GM12872 (cell line): ENCODE results near the gene PDE6G.

Source experiments
- TF ChIP-seq, protein P1 (sequence below): IDR thresholded peaks from 3 replicates; pipeline ENCODE4 v1.5.1; 2011; ENCODE audit warnings: low read depth, mild to moderate bottlenecking, low read length, moderate library complexity; ENCODE audit not compliant: insufficient read depth

The PDE6G gene

DNA sequence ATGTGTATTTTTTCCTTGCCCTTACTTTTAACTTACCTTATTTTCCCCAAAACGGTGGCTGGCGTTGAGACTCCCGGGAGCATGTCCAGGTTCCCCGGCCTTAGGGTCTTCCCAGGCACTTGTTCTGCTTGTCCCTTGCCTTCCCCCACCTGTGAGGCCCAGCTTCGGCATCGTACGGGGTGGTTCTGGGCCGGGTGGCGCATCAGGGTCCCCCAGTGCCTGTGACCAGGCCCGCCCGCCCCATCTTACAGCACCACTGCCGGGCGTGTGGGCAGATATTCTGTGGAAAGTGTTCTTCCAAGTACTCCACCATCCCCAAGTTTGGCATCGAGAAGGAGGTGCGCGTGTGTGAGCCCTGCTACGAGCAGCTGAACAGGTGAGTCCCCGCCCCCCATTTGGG, 34.9 kb upstream of the PDE6G start:
- TF ChIP-seq, protein P1, sequence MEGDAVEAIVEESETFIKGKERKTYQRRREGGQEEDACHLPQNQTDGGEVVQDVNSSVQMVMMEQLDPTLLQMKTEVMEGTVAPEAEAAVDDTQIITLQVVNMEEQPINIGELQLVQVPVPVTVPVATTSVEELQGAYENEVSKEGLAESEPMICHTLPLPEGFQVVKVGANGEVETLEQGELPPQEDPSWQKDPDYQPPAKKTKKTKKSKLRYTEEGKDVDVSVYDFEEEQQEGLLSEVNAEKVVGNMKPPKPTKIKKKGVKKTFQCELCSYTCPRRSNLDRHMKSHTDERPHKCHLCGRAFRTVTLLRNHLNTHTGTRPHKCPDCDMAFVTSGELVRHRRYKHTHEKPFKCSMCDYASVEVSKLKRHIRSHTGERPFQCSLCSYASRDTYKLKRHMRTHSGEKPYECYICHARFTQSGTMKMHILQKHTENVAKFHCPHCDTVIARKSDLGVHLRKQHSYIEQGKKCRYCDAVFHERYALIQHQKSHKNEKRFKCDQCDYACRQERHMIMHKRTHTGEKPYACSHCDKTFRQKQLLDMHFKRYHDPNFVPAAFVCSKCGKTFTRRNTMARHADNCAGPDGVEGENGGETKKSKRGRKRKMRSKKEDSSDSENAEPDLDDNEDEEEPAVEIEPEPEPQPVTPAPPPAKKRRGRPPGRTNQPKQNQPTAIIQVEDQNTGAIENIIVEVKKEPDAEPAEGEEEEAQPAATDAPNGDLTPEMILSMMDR: no peak

DNA sequence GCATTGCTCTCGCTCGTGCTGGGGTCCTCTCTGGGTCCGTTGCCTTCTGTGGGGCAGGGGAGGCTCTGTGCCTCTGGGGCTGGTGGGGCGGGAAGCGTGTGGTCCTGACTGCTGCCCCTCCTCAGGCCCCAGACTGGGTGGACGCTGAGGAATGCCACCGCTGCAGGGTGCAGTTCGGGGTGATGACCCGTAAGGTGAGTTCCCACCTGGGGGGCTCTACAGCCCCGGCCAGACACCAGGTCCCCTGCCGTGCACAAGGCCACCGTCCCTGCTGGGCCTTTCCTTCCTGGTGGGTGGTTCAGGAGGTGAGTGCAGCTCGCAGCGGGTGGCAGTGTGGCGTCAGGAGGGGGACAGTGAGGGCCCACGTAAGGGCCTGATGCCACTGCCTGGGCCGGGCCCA, 34.2 kb upstream of the PDE6G start:
- TF ChIP-seq, protein P1: no peak

DNA sequence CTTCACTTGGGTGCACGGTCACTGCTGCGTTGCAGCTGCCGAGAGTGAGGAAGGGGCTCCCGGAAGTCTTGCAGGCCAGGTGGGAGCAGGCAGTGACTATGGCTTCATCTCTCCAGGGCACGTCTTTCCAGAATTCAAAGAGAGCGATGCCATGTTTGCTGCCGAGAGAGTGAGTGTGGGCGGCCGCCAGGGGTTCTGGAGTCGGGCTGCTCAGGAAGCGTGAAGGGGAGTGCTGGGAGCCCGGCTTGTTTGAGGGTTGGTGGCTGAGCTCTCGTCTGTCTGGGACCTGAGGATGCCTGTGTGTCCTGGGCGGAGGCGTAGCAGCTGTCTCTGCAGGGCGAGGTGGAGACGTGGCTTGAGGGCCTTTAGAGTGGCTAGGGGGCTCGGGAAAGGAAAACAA, 33.7 kb upstream of the PDE6G start:
- TF ChIP-seq, protein P1: no peak

DNA sequence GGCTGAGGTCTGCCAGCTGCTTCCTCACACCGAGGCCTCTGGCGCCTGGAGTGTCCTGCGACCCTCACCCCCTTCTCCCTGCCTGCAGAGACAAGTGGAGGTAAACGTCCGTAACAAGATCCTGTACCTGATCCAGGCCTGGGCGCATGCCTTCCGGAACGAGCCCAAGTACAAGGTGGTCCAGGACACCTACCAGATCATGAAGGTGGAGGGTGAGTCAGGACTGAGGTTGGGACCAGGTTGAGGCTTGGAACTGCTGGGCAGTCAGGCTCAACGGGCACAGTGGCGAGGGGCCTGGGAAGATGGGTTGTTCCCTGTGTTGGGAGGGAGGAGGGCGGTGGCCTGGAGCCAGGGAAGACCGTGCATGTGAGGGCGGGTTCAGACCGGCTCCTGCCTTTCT, 32.3 kb upstream of the PDE6G start:
- TF ChIP-seq, protein P1: no peak

DNA sequence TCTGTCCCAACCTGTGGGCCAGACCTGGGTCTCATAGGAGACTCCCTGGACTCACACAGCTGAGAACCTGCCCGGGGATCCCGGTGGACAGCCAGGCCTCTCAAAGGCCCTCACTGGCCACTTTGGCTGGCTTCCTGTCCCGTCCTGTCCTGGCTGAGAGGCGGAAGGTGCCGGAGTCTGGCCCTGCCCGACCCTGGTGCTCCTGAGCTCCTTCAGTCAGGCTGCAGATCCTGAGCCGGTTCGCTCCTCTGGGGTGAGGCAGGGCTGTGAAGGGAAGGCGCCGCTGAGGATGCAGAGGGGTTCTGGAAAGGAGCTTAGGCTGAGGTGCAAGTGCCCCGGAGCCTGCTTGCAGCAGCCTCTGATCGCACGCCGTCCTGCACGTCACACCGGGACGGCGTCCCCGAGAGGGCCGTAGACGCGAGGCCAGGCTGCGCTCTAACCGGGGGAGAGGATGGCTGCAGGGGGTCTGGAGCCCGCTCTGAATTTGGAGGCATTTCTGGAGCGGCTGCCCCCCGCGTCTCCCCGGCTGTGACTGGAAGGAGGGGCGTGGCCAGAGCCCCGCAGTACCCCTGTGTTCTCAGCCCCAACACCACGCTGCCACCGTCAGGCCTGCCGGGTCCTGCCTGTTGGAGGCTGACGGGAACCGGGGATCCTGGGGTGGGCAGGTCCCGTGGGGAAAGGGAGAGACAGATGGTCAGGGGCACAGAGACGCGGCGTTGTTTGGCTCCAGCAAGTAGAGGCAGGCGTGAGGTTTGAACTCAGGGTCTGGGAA, 31.6 kb upstream of the PDE6G start:
- TF ChIP-seq, protein P1: no peak

DNA sequence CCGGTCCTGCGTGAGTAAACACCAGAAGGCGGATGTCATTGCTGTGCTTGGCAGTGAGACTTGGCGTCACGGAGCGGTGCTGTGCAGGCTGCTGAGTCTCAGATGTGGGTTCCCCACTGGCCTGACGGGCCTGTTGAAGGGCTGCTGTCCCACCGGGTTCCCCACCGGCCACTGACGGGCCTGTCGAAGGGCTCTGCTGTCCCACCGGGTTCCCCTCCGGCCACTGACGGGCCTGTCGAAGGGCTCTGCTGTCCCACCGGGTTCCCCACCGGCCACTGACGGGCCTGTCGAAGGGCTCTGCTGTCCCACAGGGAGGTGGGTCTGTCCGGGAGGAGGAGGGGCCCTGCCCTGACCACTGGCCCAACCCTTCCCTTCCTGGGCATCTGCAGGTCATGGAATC, 30.3 kb upstream of the PDE6G start:
- TF ChIP-seq, protein P1: no peak

DNA sequence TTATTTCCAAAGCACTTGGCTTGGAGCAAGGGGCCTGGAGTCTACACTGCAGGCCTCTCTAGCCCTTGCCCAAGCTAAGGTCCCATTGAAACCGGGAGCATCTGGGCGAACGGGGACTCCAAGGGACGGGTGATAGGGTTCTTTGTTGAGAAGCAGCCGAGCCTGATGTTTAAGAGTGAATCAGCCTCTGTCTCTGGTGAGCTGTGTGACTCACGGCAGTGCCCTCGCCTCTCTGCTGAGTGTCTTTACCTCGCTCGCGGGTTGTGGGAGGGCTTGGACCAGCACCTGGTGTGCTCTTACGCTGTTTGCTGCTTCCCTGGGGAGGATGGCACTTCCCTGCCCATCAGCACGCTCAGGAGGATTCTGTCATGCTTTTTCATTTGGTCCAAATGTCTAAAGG, 28.8 kb upstream of the PDE6G start:
- TF ChIP-seq, protein P1: no peak

DNA sequence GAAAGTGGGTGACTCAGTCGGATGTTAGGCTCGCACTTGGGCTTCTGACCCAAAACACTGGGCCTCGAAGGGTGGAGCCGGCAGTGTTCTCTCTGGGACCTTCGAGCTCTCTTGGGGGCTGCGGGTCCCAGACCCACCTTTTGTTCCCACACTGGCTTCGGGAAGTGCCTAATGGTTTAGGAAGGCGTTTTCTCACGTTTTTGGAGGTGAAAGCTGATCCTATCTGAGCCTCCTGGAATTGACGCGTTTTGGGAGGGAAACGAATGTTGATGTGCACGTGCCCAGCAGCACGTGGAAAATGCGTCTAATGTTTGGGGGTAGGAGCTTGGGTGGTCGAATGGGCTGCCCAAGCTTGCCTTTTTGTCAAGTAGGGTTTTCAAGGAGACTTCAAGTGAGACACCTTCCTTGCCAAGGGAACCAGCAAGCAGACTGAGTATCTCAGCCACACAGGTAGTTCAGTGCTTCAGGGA, 28.1 kb upstream of the PDE6G start:
- TF ChIP-seq, protein P1: no peak
